ENCODE results near the gene PTPRE. TPM values are rescaled to one million over a fixed set of nuclear protein-coding genes. Genes with fewer than 3 reads are reported as not detected.

PTPRE gene
- total RNA-seq, 1 experiment from 2014 or later, result 11.6 TPM

DNA sequence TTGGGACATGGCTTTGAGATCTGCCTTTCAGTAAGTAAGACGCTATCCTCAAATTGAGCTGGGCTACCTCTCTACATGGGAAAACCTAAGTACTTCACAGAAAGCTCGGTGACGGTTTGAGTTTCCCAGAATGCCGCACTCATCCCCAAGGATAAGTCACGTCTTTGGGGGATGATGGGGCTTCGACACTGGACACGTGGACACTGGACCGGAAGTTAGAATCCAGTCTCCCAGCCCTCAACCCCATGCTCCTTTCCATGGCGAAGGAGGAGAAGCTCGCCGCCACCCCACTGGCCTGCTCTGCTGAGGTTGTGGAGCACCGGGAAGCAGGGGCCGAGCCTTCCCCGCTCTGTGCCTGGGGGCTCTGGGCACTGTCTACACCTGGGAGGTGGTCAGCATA lies 27.5 kb downstream of the PTPRE start:
- POLR2A ChIA-PET (ENCODE audit: low non-redundant PET), result no interaction called here
- CTCF ChIA-PET, result no interaction called here
- no peaks in the 10 kb centered on the region for H3K27me3 ChIP-seq (replicated peaks; ENCODE audit: insufficient read depth, low read depth, low read length, poor library complexity)
- no peak for DNase-seq (ENCODE audit: low spot score)
- TF ChIP-seq EZH2 (IDR thresholded peaks at IDR 0.05; ENCODE audit: borderline replicate concordance, low read depth, low read length, poor library complexity, severe bottlenecking), result no peak
- TF ChIP-seq, protein P1, sequence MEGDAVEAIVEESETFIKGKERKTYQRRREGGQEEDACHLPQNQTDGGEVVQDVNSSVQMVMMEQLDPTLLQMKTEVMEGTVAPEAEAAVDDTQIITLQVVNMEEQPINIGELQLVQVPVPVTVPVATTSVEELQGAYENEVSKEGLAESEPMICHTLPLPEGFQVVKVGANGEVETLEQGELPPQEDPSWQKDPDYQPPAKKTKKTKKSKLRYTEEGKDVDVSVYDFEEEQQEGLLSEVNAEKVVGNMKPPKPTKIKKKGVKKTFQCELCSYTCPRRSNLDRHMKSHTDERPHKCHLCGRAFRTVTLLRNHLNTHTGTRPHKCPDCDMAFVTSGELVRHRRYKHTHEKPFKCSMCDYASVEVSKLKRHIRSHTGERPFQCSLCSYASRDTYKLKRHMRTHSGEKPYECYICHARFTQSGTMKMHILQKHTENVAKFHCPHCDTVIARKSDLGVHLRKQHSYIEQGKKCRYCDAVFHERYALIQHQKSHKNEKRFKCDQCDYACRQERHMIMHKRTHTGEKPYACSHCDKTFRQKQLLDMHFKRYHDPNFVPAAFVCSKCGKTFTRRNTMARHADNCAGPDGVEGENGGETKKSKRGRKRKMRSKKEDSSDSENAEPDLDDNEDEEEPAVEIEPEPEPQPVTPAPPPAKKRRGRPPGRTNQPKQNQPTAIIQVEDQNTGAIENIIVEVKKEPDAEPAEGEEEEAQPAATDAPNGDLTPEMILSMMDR (conservative IDR thresholded peaks at IDR 0.05; ENCODE audit: low read depth, low read length), result no peak
- H3K4me1 ChIP-seq (ENCODE audit: insufficient read depth, low read length, poor library complexity, severe bottlenecking), result no peaks in the 10 kb centered on the region
- intact Hi-C loops (cut with micrococcal nuclease; ENCODE audit: unreplicated experiment), result no loop called here
- no peak overlapping the region for H3K27ac ChIP-seq (ENCODE audit: low read depth, low read length, poor library complexity, severe bottlenecking)
- BruUV-seq (replicated peaks), result no TSS peak
- H3K4me3 ChIP-seq (ENCODE audit: low read depth, low read length, poor library complexity, severe bottlenecking), result no peak overlapping the region
- no peaks in the 10 kb centered on the region for H3K36me3 ChIP-seq (ENCODE audit: insufficient read depth, low read length, poor library complexity, severe bottlenecking)
- no peaks in the 10 kb centered on the region for H3K9me3 ChIP-seq (ENCODE audit: low read depth, low read length, poor library complexity, severe bottlenecking)

DNA sequence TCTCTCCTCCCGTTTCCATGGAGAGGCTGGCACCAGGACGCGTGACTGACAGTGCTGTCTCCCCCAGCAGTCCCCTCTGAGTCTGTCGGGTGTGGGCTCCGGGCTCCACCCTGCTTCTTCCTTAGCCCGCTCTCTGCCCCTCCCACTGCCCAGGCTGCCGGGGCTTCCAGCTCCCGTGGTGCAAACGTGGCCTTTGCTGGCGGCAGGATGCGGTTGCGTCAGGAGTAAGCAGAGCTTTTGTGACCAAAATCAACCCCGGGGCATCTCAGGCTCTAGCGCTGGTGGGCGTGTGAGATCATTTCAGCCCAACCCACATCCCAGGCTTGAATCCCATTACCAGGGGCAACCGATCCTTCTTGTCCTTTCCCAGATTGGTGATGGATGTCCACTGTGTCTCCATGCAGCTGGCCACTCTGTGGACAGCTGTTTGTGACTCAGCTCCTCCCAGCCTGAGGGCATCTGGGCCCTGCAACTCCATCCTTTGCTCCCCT lies 28.2 kb downstream of the PTPRE start:
- Histone ChIP-seq H3K36me3 (ENCODE audit: insufficient read depth, low read length, poor library complexity, severe bottlenecking) (no peaks in the 10 kb centered on the region), H3K27me3 (replicated peaks; ENCODE audit: insufficient read depth, low read depth, low read length, poor library complexity) (no peaks in the 10 kb centered on the region), H3K4me1 (ENCODE audit: insufficient read depth, low read length, poor library complexity, severe bottlenecking) (no peaks in the 10 kb centered on the region), H3K27ac (ENCODE audit: low read depth, low read length, poor library complexity, severe bottlenecking) (no peak overlapping the region), H3K9me3 (ENCODE audit: low read depth, low read length, poor library complexity, severe bottlenecking) (no peaks in the 10 kb centered on the region), H3K4me3 (ENCODE audit: low read depth, low read length, poor library complexity, severe bottlenecking) (no peak overlapping the region)
- no peak for DNase-seq (ENCODE audit: low spot score)
- intact Hi-C loops (cut with micrococcal nuclease; ENCODE audit: unreplicated experiment), result no loop called here
- TF ChIP-seq, protein P1 (conservative IDR thresholded peaks at IDR 0.05; ENCODE audit: low read depth, low read length), result no peak
- TF ChIP-seq EZH2 (IDR thresholded peaks at IDR 0.05; ENCODE audit: borderline replicate concordance, low read depth, low read length, poor library complexity, severe bottlenecking), result no peak
- CTCF ChIA-PET, result no interaction called here
- BruUV-seq (replicated peaks), result no TSS peak
- POLR2A ChIA-PET (ENCODE audit: low non-redundant PET), result no interaction called here

DNA sequence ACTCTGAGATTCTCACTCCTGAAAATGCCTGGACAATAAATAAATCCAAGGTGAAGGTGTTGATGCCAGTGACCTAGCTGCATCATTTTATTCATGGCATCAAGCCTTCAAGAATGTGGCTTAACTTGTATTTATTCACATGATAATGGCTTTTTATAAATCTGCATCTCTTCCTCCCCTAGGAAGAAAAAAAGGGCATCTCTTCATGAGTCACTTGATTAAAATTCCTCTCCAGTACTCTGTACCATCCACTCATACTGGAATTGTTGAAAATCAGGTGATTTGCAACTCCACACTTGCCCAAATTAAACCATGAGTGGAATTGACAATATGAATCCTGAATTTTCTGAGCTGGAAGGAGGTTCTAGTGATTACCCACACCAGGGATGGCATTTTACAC lies 30.2 kb downstream of the PTPRE start:
- no peaks in the 10 kb centered on the region for H3K4me1 ChIP-seq (ENCODE audit: insufficient read depth, low read length, poor library complexity, severe bottlenecking)
- intact Hi-C loops (cut with micrococcal nuclease; ENCODE audit: unreplicated experiment), result no loop called here
- H3K27me3 ChIP-seq (replicated peaks; ENCODE audit: insufficient read depth, low read depth, low read length, poor library complexity), result no peaks in the 10 kb centered on the region
- BruUV-seq (replicated peaks), result no TSS peak
- no peak overlapping the region for H3K27ac ChIP-seq (ENCODE audit: low read depth, low read length, poor library complexity, severe bottlenecking)
- CTCF ChIA-PET, result no interaction called here
- no peak for DNase-seq (ENCODE audit: low spot score)
- no peaks in the 10 kb centered on the region for H3K36me3 ChIP-seq (ENCODE audit: insufficient read depth, low read length, poor library complexity, severe bottlenecking)
- POLR2A ChIA-PET (ENCODE audit: low non-redundant PET), result no interaction called here
- H3K4me3 ChIP-seq (ENCODE audit: low read depth, low read length, poor library complexity, severe bottlenecking), result no peak overlapping the region
- no peak for TF ChIP-seq EZH2 (IDR thresholded peaks at IDR 0.05; ENCODE audit: borderline replicate concordance, low read depth, low read length, poor library complexity, severe bottlenecking)
- TF ChIP-seq, protein P1 (conservative IDR thresholded peaks at IDR 0.05; ENCODE audit: low read depth, low read length), result no peak
- no peaks in the 10 kb centered on the region for H3K9me3 ChIP-seq (ENCODE audit: low read depth, low read length, poor library complexity, severe bottlenecking)

All from A673 (cell line).